Jurkat, Clone E6-1 (cell line): ENCODE results near the gene VILL.
"Not testable (repeated sequence)": the region's sequence is repeated elsewhere in the genome, so short reads cannot be mapped to it uniquely, and the experiment has no call there.

ENCODE experiments used
- DNase-seq: peaks from one replicate; pipeline ENCODE4 v3.0.0-alpha.2; 2011; ENCODE audit warnings: low read depth, low spot score
- H3K4me3 ChIP-seq: 2 replicates; pipeline ENCODE4 v1.5.1; 2011; ENCODE audit warnings: mild to moderate bottlenecking, low read length, control low read depth, moderate library complexity

The VILL gene

DNA sequence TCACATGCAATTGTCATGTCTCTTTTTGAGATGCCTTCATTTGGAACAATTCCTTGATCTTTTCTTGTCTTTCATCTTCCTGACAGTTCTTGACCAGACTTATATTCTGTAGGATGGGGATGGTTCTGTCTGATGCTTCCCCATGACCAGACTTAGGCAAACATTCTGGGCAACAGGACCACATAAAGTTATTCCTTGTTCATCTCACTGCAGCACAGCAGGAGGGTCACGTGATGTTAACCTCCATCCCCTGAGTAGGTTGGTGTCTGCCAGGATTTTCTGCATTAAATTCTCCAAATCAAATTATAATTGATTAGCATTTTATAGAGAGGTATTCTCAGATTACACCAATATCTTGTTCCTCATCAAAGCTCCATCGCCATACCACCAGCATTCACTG is 56.2 kb downstream of the VILL start:
- DNase-seq, result no peak
- H3K4me3 ChIP-seq, result no peak overlapping the region

DNA sequence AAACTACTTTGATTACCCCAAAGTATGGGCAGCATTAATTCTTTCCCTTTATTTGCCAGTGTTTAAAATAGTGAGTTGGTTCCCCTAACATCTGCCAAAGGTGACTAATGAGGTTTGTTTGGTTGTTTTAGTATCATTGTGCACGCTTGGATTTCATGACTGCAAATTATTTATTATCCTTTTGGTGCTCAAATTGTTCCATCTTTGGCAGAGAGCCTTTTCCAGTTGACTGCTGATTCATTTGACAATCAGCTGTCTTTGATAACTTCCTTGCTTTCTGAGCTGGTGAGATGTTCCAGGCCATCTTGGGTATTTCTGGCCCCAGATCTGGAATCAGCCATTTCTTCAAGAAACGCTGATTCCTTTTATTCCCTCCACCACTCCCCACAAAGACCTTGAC is 57.3 kb downstream of the VILL start:
- no peak for DNase-seq
- H3K4me3 ChIP-seq, result no peak overlapping the region

DNA sequence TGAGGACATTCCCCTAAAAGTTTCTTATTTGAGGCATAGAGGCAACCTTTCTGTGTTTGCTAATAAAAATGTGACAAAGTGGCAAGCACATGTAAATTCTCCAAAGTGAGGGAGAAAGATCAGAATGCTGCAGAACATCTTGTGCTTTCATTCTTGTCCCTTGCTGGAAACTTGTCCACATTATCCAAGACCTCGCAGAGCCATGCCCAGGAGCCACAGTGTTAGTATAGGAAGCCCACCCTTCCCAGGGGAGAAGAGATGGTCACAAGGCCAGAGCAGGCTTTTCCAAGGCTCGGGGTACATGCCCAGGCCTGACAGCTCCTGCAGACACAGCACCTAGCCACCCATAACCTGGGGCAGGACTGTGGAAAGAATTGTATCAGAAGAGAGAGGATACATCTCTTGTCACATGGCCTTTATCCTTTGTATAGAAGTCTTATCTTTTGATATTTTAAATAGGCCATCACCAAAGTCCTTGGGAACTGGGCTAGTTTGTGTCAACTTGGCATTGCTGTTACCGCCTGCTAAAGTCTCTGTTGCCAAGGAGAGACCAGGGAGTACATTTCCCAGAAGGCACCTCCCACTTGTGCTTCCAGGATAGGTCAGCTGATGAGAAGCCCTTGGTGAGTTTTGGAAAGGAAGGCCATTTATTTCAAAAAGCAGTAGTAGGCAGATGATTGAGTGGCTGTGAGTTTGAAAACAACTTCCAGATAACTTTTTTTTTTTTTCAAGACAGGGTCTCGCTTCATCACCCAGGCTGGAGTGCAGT is 59.0 kb downstream of the VILL start:
- no peak for DNase-seq
- H3K4me3 ChIP-seq, result no peak overlapping the region

DNA sequence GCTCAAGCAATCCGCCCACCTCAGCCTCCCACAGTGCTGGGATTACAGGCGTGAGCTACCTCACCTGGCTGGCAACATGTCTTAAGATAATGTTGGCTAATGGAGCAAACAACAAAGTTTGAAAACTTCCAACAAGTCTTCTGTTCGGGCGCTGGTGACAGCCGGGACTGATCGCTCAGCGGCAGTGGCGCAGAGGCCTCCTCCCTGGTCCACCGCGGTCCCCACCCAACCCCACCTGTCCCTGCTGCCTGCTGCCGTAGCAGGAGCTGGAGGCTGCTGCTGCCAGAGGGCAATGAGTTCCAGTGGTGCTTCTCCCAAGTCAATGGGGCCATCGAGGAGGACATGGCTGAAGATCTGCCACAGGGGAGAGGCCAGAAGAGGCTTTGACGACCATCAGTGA is 60.5 kb downstream of the VILL start:
- H3K4me3 ChIP-seq, result no peak overlapping the region
- no peak for DNase-seq

DNA sequence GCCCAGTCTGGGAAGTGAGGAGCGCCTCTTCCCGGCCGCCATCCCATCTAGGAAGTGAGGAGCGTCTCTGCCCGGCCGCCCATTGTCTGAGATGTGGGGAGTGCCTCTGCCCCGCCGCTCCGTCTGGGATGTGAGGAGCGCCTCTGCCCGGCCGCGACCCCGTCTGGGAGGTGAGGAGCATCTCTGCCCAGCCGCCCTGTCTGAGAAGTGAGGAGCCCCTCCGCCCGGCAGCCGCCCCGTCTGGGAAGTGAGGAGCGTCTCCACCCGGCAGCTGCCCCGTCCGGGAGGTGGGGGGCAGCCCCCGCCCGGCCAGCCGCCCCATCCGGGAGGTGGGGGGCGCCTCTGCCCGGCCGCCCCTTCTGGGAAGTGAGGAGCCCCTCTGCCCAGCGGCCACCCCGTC is 62.7 kb downstream of the VILL start:
- DNase-seq, H3K4me3 ChIP-seq: not testable (repeated sequence)

DNA sequence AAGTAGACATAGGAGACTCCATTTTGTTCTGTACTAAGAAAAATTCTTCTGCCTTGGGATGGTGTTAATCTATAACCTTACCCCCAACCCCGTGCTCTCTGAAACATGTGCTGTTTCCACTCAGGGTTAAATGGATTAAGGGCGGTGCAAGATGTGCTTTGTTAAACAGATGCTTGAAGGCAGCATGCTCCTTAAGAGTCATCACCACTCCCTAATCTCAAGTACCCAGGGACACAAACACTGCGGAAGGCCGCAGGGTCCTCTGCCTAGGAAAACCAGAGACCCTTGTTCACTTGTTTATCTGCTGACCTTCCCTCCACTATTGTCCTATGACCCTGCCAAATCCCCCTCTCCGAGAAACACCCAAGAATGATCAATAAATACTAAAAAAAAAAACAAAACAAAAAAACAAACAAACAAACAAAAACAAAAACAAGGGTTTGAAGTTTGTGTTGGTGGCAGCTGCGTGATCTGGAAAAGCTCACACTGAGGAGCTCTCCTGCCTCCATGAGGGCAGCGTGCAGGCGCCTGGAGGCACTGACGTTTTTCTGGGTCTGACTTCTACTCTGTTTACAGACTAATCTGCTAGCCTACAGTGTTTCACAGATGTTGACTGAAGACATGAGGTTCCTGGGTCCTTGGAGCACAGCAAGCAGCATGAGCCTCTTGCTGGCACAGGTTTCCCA is 63.4 kb downstream of the VILL start:
- DNase-seq, H3K4me3 ChIP-seq: not testable (repeated sequence)

DNA sequence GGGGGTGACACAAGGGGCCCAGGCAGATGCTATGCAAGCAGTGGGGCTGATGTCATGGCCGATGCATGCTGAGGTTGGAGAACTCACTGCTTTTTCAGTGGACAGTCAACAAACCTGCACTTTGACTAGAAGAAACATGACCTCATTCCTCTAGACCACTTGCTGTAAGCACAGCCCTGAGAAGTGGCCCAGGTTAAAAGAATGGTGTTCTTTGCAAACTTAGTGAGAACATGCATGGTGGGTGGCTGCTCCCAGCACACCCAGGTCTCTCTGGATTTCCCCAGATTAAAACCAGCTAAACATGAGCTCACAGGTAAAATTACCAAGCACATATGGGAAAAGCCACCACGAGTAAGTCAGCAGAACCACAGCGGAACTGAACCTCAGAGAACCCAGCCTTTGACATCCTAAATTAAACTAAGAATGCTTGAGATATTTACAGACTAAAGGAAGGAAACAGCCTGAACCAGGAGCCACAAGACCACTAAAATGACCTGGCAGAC is 64.0 kb downstream of the VILL start:
- no peak for DNase-seq
- H3K4me3 ChIP-seq, result no peak overlapping the region
